CD4-positive, alpha-beta memory T cell (primary cell): Measurements from ENCODE around the gene TRIM66. TPM values are rescaled to one million over a fixed set of nuclear protein-coding genes. Genes with fewer than 3 reads are reported as not detected.

Experiments
- CTCF ChIA-PET: fragments of 350-600 bp; sonication (Branson Sonifier 250); formaldehyde crosslinking; loops from one replicate; lab custom pipeline; 2021; ENCODE audit warnings: inconsistent platforms; ENCODE audit not compliant: partially characterized antibody; lab: Charles Lee
- POLR2A ChIA-PET: fragments of 350-600 bp; sonication (Branson Sonifier 250); formaldehyde crosslinking; loops from one replicate; lab custom pipeline; 2021; ENCODE audit not compliant: partially characterized antibody; lab: Charles Lee
- DNase-seq, 5 donors: peaks; one replicate each; pipeline versions ENCODE4 v3.0.0 to v3.0.0-alpha.2; 2020 to 2022; ENCODE audit warnings: mixed read lengths in 1 of 5
- H3K27ac ChIP-seq: one replicate; pipeline ENCODE4 v1.7.0; 2013; ENCODE audit warnings: low read depth, low read length
- H3K27me3 ChIP-seq: 2 replicates; pipeline ENCODE4 v1.7.0; 2013; ENCODE audit warnings: mild to moderate bottlenecking, low read length, moderate library complexity; ENCODE audit not compliant: insufficient read depth
- H3K36me3 ChIP-seq: 2 replicates; pipeline ENCODE4 v1.7.0; 2013; ENCODE audit warnings: mild to moderate bottlenecking, low read length, moderate library complexity; ENCODE audit not compliant: insufficient read depth
- H3K4me1 ChIP-seq: 2 replicates; pipeline ENCODE4 v1.7.0; 2013; ENCODE audit warnings: mild to moderate bottlenecking, low read length, moderate library complexity; ENCODE audit not compliant: insufficient read depth
- H3K4me3 ChIP-seq, 2 donors: one replicate each; pipeline ENCODE4 v1.7.0; 2013; ENCODE audit warnings: low read length in 2 of 2, mild to moderate bottlenecking in 1 of 2
- H3K9me3 ChIP-seq, 2 donors: one replicate each; pipeline ENCODE4 v1.7.0; 2013; ENCODE audit warnings: low read length in 2 of 2, control low read depth in 1 of 2; ENCODE audit not compliant: control insufficient read depth in 1 of 2
- H3K27ac Mint-ChIP-seq, 7 donors: one replicate each; pipeline ENCODE4 v1.8.0; 2020 to 2021; ENCODE audit warnings: mixed read lengths in 7 of 7, mild to moderate bottlenecking in 6 of 7, inconsistent platforms in 3 of 7, moderate library complexity in 3 of 7
- H3K27me3 Mint-ChIP-seq, 2 donors: one replicate each; pipeline ENCODE4 v1.8.0; 2020 to 2021; ENCODE audit warnings: mixed read lengths in 2 of 2
- H3K36me3 Mint-ChIP-seq, 2 donors: one replicate each; pipeline ENCODE4 v1.8.0; 2020 to 2021; ENCODE audit warnings: mixed read lengths in 2 of 2, inconsistent platforms in 1 of 2, mild to moderate bottlenecking in 1 of 2
- H3K4me1 Mint-ChIP-seq, 4 donors: one replicate each; pipeline ENCODE4 v1.8.0; 2020 to 2021; ENCODE audit warnings: mixed read lengths in 4 of 4, mild to moderate bottlenecking in 1 of 4
- H3K4me3 Mint-ChIP-seq, 8 donors: one replicate each; pipeline ENCODE4 v1.8.0; 2020 to 2021; ENCODE audit warnings: mixed read lengths in 8 of 8, mild to moderate bottlenecking in 7 of 8, moderate library complexity in 6 of 8, inconsistent platforms in 3 of 8
- H3K9me3 Mint-ChIP-seq, 8 donors: one replicate each; pipeline ENCODE4 v1.8.0; 2020 to 2021; ENCODE audit warnings: mixed read lengths in 8 of 8, mild to moderate bottlenecking in 5 of 8, inconsistent platforms in 3 of 8, moderate library complexity in 1 of 8
- intact Hi-C: fragments of 100-400 bp; cut with micrococcal nuclease; formaldehyde crosslinking; loops from one replicate; pipeline ENCODE4 v1.15.1; 2023
- polyA plus RNA-seq, 2 donors: library from polyadenylated mRNA; unstranded; fragments of 300-500 nt; fragmentation: Illumina TruSeq; gene quantifications; one replicate each; pipeline ENCODE4 v1.2.3, GENCODE V29; 2021
- total RNA-seq, 2 experiments: library from RNA; stranded (reverse); gene quantifications; one replicate each; pipeline ENCODE4 v1.2.3, GENCODE V29; 2021

Gene TRIM66
- total and polyA plus RNA-seq, 4 experiments from 2014 or later = 0.67 to 31.3 (median 25.0) TPM; not detected in 1

DNA sequence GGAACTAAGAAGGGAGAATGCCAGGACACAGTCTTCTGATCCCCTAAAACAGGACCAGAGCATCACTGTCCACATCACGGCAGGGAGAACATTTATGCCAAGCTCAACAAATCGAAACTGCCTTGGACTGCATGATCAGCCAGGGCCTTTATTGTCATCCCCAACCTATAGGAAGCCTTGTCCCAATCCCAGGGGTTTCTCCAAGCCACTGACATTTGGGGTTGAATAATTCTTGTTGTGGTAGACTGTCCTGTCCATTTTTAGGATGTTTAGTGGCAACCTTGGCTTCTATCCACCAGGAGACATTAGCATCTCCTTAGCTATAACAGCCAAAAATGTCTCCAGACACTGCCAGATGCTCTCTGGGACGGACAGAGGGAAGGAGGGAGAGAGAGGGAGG, 37.3 kb upstream of the TRIM66 start:
- H3K27me3 ChIP-seq = no peaks in the 10 kb centered on the region
- no peak overlapping the region for H3K27ac ChIP-seq
- H3K4me3 ChIP-seq = no peak overlapping the region
- no peaks in the 10 kb centered on the region for H3K9me3 ChIP-seq
- no peaks in the 10 kb centered on the region for H3K4me1 ChIP-seq
- CTCF ChIA-PET = no interaction called here
- Mint-ChIP-seq H3K4me1 (peaks cover 0 to 5% (median 2%) of the 10 kb centered on the region in 4 donors), H3K4me3 (no peak overlapping the region), H3K36me3 (no peaks in the 10 kb centered on the region), H3K9me3 (no peaks in the 10 kb centered on the region), H3K27ac (no peak overlapping the region), H3K27me3 (peaks cover 0 to 13% of the 10 kb centered on the region in 2 donors)
- DNase-seq = no peak
- POLR2A ChIA-PET = no interaction called here
- no peaks in the 10 kb centered on the region for H3K36me3 ChIP-seq
- intact Hi-C loops = no loop called here

DNA sequence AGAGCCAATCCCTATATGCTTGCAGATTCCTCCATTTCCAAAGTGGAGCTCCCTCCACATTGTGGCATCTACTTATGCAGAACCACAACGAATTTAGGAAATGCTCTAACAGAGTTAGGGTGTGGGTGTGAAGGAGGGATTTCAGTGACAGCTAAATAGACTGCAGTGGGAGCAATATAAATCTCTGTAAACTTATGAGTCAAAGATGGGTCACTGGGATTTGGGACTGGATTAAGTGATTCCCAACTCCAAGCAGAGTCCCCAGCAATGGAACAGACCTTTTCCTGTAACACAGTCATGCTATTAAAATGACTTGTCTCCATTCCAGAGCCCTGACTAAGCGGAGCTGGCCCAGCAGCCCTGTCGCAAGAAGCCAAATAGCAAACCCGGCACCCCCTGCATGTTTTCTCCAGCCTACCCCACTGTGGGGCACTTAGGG, 36.8 kb upstream of the TRIM66 start:
- H3K4me1 ChIP-seq = no peaks in the 10 kb centered on the region
- ChIA-PET POLR2A (no interaction called here), CTCF (no interaction called here)
- H3K27ac Mint-ChIP-seq = no peak overlapping the region
- no peak overlapping the region for H3K4me3 ChIP-seq
- no peaks in the 10 kb centered on the region for H3K36me3 Mint-ChIP-seq
- H3K27me3 Mint-ChIP-seq = peaks cover 0 to 13% of the 10 kb centered on the region in 2 donors
- peaks cover 0 to 5% (median 2%) of the 10 kb centered on the region in 4 donors for H3K4me1 Mint-ChIP-seq
- DNase-seq = no peak
- H3K27ac ChIP-seq = no peak overlapping the region
- no peak overlapping the region for H3K4me3 Mint-ChIP-seq
- no peaks in the 10 kb centered on the region for H3K27me3 ChIP-seq
- H3K9me3 ChIP-seq = no peaks in the 10 kb centered on the region
- intact Hi-C loops = no loop called here
- H3K36me3 ChIP-seq = no peaks in the 10 kb centered on the region
- H3K9me3 Mint-ChIP-seq = no peaks in the 10 kb centered on the region

DNA sequence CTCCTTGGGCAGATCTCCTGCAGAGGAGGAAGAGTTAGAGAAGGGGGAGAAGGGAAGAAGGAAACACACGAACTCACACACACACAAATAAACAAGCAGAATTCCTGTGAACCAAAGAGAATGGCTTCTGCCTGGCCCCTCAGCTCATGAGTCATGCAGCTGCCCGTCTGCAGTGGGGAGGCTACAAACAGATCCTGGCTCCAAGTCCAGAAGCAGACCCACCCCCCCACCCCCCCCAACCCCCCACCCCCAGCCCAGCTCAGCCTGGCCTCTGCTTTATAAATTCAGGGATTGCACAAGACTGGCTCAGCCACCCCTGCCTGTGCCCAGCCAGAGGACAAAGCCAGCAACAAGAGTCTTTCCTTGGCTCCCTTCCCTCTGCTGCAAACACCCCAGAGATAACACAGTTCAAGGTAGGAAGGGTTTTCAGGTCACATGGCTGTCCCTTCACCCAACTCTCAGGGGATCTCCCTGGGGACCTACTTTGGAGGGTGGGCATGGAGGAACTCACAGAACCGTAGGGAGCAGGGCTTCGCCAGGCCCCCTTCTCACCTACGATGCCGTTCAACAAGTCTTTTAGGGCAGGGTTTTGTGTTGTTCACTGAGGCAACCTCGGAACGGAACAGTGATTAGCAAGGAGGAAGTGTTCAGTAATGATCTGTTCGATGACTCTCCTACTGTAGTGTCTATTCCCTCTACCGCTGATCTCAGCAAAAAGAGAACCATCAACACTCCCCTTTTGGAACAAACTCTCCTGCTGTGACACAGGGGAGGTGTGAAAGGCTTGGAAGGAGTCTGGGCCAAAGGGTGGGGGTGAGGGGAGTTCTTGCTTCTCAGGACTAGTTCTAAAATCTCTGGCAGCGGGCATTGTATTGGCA, 35.6 kb upstream of the TRIM66 start:
- ChIA-PET POLR2A (no interaction called here), CTCF (no interaction called here)
- Mint-ChIP-seq H3K4me3 (no peak overlapping the region), H3K27ac (no peak overlapping the region), H3K4me1 (peaks cover 0 to 5% (median 2%) of the 10 kb centered on the region in 4 donors), H3K9me3 (no peaks in the 10 kb centered on the region), H3K36me3 (no peaks in the 10 kb centered on the region), H3K27me3 (peaks cover 0 to 13% of the 10 kb centered on the region in 2 donors)
- Histone ChIP-seq H3K4me3 (no peak overlapping the region), H3K27me3 (no peaks in the 10 kb centered on the region), H3K36me3 (no peaks in the 10 kb centered on the region), H3K4me1 (no peaks in the 10 kb centered on the region), H3K9me3 (no peaks in the 10 kb centered on the region), H3K27ac (no peak overlapping the region)
- no peak for DNase-seq
- intact Hi-C loops = no loop called here

DNA sequence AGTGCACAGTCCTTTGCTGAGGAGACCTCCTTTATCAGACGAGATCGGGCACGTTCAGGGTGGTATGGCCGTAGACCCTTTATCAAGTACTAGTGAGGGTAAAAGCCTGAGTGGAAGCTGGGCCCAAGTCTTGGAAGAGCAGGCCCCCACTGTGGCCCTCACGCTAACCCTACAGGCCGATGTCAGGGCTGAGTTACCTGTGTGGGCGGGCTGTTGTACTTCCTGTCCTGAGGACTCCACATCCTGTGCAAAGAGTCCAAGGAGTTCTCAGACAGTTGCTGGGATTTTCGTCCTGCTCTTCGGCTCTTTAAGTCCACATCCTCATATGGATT, 35.0 kb upstream of the TRIM66 start:
- Mint-ChIP-seq H3K4me1 (peaks cover 0 to 5% (median 2%) of the 10 kb centered on the region in 4 donors), H3K36me3 (no peaks in the 10 kb centered on the region), H3K9me3 (no peaks in the 10 kb centered on the region)

DNA sequence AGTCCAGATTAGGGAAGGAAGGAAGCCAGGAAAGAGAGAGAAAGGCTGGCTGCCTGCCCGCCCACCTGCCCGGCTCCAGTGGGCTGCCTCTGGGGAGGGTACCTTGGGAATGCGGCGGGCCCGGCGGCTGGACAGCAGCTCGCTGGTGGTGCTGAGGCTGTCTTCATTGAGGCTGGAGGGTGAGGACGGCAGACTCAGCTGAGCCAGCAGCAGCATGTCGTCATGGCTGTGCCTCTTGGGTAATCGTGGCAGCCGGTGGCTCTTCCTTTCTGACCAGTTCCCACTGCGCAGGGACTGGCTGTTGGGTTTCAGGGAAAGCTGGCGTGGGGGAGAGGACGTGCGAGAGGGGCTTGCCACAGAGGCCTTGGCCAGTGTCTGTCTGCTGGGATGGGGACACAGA, 33.0 kb upstream of the TRIM66 start:
- no peak for DNase-seq
- H3K27ac ChIP-seq = no peak overlapping the region
- Mint-ChIP-seq H3K27me3 (peaks cover 0 to 8% of the 10 kb centered on the region in 2 donors), H3K4me1 (peaks cover 0 to 5% (median 2%) of the 10 kb centered on the region in 4 donors), H3K9me3 (no peaks in the 10 kb centered on the region), H3K4me3 (no peak overlapping the region), H3K36me3 (no peaks in the 10 kb centered on the region), H3K27ac (peak overlapping the region in 1 of 7 donors; percentile 2)
- H3K9me3 ChIP-seq = no peaks in the 10 kb centered on the region
- intact Hi-C loops = no loop called here
- POLR2A ChIA-PET = no interaction called here
- H3K27me3 ChIP-seq = no peaks in the 10 kb centered on the region
- H3K4me3 ChIP-seq = no peak overlapping the region
- no peaks in the 10 kb centered on the region for H3K4me1 ChIP-seq
- no peaks in the 10 kb centered on the region for H3K36me3 ChIP-seq
- CTCF ChIA-PET = no interaction called here

More for the DNA sequence above, 35.0 kb upstream of the TRIM66 start:
- H3K27ac Mint-ChIP-seq = no peak overlapping the region
- no peak overlapping the region for H3K4me3 Mint-ChIP-seq
- no peaks in the 10 kb centered on the region for H3K27me3 ChIP-seq
- no peaks in the 10 kb centered on the region for H3K9me3 ChIP-seq
- H3K4me3 ChIP-seq = no peak overlapping the region
- intact Hi-C loops = no loop called here
- no peak overlapping the region for H3K27ac ChIP-seq
- DNase-seq = no peak
- POLR2A ChIA-PET = no interaction called here
- H3K36me3 ChIP-seq = no peaks in the 10 kb centered on the region
- CTCF ChIA-PET = no interaction called here
- peaks cover 0 to 13% of the 10 kb centered on the region in 2 donors for H3K27me3 Mint-ChIP-seq
- H3K4me1 ChIP-seq = no peaks in the 10 kb centered on the region

DNA sequence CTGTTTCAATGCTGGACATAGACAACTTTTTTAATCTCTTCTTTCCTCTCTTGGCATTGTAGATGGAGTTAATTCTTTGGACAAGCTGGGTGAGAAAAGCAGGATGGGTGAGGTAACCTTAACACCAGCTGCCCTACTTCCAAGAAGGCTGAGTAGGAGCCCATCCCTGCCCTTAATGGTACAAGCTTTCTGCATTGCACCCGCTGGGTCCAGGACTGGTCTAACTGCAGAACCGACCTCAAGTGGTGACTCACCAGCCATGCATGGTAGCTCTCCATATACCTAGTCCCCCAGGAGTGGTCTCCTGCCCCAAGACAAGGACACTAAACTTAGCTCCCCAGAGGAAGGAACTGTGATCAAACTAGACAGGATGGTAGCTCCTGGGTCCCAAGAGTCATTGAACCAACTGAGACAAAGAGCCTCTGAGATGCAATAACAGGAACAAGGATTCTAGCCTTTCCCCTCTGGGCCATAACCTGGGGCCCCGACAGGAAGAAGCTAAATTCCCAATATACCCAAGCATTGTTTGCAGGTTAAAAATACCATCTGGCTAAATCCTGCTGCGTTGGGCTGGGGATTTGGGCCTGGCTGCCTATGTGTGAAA, 32.3 kb upstream of the TRIM66 start:
- Histone ChIP-seq H3K4me1 (no peaks in the 10 kb centered on the region), H3K4me3 (no peak overlapping the region), H3K9me3 (no peaks in the 10 kb centered on the region), H3K27me3 (no peaks in the 10 kb centered on the region), H3K36me3 (no peaks in the 10 kb centered on the region), H3K27ac (no peak overlapping the region)
- H3K4me1 Mint-ChIP-seq = peaks cover 0 to 5% (median 2%) of the 10 kb centered on the region in 4 donors
- H3K27ac Mint-ChIP-seq = peak overlapping the region in 1 of 7 donors; percentile 56
- CTCF ChIA-PET = no interaction called here
- DNase-seq = no peak
- H3K36me3 Mint-ChIP-seq = no peaks in the 10 kb centered on the region
- intact Hi-C loops = no loop called here
- H3K9me3 Mint-ChIP-seq = no peaks in the 10 kb centered on the region
- peaks cover 0 to 4% of the 10 kb centered on the region in 2 donors for H3K27me3 Mint-ChIP-seq
- H3K4me3 Mint-ChIP-seq = no peak overlapping the region
- POLR2A ChIA-PET = no interaction called here

DNA sequence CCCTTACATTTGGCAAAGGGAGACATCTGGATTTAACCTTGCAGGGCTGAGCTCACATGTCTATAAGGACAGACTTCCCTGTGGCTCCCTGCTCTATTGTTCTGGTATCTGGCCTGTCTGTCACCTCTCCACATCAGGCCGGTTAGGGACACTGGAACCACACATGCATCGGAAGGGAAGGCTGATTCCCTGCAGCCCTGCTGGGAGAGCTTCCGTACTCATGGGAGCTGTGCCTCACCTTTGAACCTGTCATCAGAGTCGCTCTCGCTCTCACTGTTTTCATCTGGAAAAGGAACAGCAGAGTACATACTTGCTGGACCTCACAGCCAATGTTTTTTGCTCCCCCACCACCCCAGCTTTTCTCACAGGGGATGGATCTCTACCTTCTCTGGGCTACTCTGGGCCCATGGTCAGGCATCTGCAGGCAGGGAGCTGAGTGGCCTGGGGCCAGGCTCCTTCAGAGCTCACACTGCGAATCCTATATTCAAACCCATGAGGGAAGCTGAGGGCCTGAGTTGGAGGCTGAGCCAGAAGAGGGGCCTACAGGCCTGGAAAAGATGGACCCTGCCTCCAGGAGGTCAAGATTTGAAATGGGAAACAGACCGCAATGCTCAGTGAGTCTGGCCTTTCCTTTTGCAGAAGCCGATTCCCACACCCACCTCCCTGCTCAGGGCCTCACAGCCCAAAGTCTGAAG, 31.4 kb upstream of the TRIM66 start:
- Mint-ChIP-seq H3K27me3 (peaks cover 0 to 4% of the 10 kb centered on the region in 2 donors), H3K9me3 (no peaks in the 10 kb centered on the region), H3K36me3 (no peaks in the 10 kb centered on the region), H3K4me3 (no peak overlapping the region), H3K4me1 (peaks cover 0 to 5% (median 2%) of the 10 kb centered on the region in 4 donors), H3K27ac (no peak overlapping the region)
- no peak for DNase-seq
- Histone ChIP-seq H3K36me3 (no peaks in the 10 kb centered on the region), H3K27me3 (no peaks in the 10 kb centered on the region), H3K4me1 (no peaks in the 10 kb centered on the region), H3K4me3 (no peak overlapping the region), H3K27ac (no peak overlapping the region), H3K9me3 (no peaks in the 10 kb centered on the region)
- intact Hi-C loops = no loop called here
- CTCF ChIA-PET = no interaction called here
- POLR2A ChIA-PET = no interaction called here
